ENCODE measurements around the gene RELT.

DNA sequence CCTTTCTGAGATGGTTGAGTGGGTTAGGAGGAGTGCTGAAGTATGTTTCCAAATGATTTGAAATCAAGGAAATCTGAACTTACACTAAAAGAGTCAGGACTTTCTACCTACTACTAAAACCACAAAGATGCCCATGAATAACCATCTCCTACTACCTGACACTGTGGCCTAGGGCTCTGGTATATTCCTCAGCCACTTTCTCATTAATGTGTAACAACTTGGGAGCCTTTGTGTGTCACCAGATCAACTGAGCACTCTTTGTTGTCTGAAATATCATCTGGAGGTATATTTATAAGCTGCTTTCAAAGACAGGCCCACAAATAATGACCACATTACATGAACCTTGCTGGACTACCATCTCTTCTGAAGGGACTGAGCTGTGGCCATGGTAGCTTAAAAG is 43.9 kb downstream of the RELT start:
- TF ChIP-seq, protein P1, sequence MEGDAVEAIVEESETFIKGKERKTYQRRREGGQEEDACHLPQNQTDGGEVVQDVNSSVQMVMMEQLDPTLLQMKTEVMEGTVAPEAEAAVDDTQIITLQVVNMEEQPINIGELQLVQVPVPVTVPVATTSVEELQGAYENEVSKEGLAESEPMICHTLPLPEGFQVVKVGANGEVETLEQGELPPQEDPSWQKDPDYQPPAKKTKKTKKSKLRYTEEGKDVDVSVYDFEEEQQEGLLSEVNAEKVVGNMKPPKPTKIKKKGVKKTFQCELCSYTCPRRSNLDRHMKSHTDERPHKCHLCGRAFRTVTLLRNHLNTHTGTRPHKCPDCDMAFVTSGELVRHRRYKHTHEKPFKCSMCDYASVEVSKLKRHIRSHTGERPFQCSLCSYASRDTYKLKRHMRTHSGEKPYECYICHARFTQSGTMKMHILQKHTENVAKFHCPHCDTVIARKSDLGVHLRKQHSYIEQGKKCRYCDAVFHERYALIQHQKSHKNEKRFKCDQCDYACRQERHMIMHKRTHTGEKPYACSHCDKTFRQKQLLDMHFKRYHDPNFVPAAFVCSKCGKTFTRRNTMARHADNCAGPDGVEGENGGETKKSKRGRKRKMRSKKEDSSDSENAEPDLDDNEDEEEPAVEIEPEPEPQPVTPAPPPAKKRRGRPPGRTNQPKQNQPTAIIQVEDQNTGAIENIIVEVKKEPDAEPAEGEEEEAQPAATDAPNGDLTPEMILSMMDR (IDR thresholded peaks at IDR 0.05), result no peak
- TF ChIP-seq EZH2 (IDR thresholded peaks at IDR 0.05; ENCODE audit: borderline replicate concordance, insufficient read depth, low read depth, low read length, poor library complexity, severe bottlenecking), result no peak
